NCI-H2081 (cell line): Measurements from ENCODE around the gene BTN2A1.

Experiments
- DNase-seq, 2 experiments: peaks; one replicate each; lab custom pipeline; 2025; lab: John Stamatoyannopoulos, UW

Gene BTN2A1

DNA sequence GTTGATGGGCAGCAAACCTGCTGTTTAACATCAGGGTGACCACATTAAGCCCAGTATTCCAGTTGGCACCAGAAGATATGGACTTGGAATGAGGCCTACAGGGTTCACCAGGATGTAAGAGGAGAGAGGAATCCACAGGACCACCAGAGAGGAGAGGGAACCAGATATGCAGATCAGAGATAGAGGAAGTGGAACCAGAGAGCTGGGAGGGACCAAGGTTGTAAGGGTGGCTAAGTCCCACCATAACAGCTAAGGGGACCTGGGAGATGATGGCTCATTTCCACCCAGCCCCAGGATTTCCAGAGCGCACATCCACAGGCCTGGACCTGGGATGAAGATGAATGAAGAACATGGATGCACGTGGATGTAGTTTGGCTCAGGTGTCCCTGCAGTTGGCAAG, 11.1 kb downstream of the BTN2A1 start:
- DNase-seq = no peak

- no peak for DNase-seq
Measured at GRCh38 chr6:26470643-26471042, 12.9 kb downstream of the BTN2A1 start.

- no peak for DNase-seq
Measured at GRCh38 chr6:26471970-26472369, 14.2 kb downstream of the BTN2A1 start.

- no peak for DNase-seq
Measured at GRCh38 chr6:26472549-26473290, 15.0 kb downstream of the BTN2A1 start.

GRCh38 chr6:26473429-26473757, 15.6 kb downstream of the BTN2A1 start:
- DNase-seq = no peak

GRCh38 chr6:26473758-26474438, 16.1 kb downstream of the BTN2A1 start:
- DNase-seq = peak; percentile 73 to 93

GRCh38 chr6:26474439-26474881, 16.7 kb downstream of the BTN2A1 start:
- DNase-seq = no peak

DNA sequence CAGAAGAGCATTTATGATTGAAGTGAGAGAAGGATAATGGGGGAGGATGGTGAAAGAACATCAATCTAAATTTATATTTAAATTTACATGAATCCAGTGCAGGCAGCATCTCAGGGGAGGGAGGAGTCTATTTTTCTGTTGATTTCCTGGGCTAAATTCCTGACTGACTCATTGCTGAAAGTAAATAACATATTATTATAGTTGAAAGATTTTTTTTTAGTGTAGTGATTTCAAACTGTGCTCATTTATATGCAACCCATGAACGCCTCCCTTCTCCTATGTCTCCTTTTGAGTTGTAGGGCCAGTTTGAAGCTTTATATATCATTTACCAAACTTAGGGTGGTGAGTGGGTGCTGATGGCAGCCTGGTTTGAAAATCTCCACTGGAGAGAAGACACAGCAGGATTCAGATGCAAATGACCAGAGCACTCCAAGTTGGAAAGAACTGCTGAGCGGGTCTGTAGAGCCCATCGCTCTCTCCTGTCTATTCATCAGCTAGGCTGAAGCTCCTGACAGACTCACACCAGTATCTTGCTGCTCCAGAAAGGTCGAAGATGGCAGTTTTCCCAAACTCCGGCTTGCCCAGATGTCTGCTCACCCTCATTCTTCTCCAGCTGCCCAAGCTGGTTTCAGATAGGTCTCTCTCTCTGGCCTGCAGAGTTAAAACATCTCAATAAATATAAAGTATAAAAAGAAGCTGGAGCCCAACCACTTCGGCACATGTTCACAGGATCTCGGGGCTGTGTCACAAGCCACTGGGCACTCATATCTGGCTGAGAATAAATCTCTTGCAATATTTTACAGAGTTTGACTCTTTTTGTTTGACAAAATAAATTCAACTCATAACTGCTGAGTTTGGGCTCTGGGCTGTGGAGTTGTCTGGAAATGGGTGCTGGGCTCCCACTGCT, 18.3 kb downstream of the BTN2A1 start:
- DNase-seq = no peak

DNA sequence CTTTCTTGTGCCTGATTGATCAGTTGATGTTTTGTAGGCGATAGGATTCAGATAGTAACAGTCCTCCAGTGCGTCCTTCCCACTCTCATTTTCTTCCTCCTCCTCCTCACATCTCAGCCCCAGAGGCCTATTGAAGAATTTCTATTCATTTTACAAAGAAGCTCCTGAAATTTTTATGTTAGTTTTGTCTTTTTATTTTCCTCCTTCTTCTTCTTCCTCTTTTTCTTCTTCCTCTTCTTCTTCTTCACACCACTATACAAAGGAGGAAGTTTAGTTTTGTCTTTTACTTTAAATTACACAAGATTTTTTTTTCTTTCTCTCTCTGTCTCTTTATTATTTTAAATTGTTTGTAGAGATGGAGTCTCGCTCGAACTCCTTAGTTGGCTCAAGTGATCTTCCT, 19.1 kb downstream of the BTN2A1 start:
- DNase-seq = no peak

DNA sequence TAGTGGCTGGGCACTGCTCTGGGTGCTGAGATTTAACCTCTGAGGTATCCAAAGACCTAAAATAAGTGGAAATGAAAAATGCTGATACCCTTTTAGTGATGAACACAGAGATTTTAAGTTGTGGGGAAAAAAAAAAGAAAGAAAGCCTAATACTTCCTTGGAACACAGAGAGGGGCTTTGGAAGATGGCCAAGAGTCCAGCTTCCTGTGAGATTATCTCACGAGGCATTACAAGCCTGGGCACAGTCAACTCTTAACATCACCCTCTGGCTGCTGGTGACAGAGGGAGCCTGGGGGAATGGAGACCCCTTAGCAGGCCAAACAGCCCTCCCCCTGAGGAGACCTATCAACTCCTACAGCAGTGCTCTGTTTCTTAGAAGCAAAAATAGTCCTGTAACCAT, 19.7 kb downstream of the BTN2A1 start:
- DNase-seq = no peak

GRCh38 chr6:26478100-26478984, 20.6 kb downstream of the BTN2A1 start:
- no peak for DNase-seq

GRCh38 chr6:26478985-26479278, 21.2 kb downstream of the BTN2A1 start:
- DNase-seq = no peak

DNA sequence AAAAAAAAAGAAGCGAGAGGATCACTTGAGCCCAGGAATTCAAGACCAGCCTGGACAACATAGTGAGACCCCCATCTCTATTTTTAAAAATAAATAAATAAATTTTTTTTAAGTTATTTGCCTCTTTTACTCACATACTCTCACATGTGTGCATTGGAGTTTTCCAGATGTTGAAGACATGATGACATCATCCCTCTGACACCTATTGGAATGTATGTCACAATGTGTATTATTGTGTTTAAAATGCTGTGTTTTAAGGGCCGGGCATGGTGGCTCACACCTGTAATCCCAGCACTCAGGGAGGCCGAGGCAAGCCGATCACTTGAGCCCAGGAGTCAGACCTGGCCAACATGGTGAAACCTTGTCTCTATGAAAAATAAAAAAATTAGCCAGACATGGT, 24.6 kb downstream of the BTN2A1 start:
- no peak for DNase-seq

GRCh38 chr6:26483727-26484126, 26.0 kb downstream of the BTN2A1 start:
- DNase-seq = no peak

- no peak for DNase-seq
Measured at GRCh38 chr6:26484161-26484560, 26.4 kb downstream of the BTN2A1 start.

DNA sequence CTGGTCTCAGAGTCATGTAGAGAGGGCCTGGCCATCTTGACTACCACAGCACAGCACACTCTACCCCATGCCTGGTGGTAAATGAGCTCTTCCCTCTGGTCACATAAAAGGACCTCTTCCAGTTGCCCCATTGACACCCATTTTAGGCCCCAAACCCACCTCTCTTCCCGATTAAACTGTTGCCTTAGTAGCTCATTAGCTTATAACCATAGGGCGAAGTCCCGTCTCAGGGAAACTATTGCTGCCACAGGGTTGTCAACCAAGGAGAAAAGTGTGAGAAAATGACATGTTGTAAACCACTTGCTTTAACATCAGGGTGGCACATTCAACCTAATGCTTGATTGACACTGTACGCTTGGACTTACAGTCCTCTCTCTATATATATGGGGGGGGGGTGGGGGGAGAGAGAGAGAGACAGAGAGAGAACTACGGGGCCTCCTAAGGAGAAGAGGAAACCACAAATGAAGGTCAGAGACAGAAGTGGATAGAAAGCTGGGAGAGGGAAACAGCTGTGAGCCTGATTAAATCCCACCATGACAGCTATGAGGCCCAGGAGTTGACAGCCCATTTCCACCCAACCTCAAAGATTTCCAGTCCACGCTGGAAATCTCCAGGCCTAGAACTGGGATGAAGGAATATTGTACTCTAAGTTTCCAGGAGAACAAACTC, 27.5 kb downstream of the BTN2A1 start:
- no peak for DNase-seq

DNA sequence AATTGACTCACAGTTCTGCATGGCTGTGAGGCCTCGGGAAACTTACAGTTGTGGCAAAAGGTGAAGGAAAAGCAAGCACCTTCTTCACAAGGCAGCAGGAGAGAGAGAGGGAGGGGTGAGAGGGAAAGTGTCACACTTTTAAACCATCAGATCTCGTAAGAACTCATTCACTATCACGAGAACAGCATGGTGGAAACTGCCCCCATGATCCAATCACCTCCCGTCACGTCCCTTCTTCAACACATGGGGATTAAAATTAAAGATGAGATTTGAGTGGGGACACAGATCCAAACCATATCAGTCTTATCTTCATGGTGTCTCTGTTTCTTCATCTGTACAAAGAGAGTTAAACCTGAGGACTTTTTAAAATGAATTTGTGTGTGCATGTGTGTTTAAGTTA, 28.6 kb downstream of the BTN2A1 start:
- DNase-seq = no peak

- no peak for DNase-seq
Measured at GRCh38 chr6:26487466-26487865, 29.7 kb downstream of the BTN2A1 start.

GRCh38 chr6:26489996-26490964, 32.5 kb downstream of the BTN2A1 start:
- no peak for DNase-seq

DNA sequence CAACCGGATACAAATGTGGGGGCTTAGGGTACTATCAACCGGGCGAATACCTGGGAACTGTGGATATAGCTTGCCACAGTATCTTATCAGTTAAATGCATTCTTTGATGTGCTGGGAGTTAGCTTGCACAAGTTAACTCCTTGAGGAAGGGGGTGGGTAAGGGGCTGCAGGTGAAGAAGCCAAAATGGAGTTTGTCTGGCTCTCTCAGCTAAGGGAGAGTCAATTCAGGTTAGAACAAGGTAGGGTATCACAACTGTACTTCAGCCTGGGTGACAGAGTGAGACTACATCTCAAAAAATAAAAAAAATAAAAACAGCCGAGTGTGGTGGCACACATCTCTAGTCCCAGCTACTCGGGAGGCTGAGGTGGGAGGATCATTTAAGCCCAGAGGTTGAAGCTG, 33.8 kb downstream of the BTN2A1 start:
- no peak for DNase-seq
